SH-SY5Y (cell line): ENCODE data around the gene WBP1L.

Source experiments
- GATA2 ChIP-seq: IDR thresholded peaks from 2 replicates; pipeline ENCODE4 v1.6.1; 2011; ENCODE audit warnings: mild to moderate bottlenecking, low read depth, low read length
- GATA3 ChIP-seq: IDR thresholded peaks from 2 replicates; pipeline ENCODE4 v1.6.1; 2011; ENCODE audit warnings: low read depth, mild to moderate bottlenecking, low read length, moderate library complexity

DNA sequence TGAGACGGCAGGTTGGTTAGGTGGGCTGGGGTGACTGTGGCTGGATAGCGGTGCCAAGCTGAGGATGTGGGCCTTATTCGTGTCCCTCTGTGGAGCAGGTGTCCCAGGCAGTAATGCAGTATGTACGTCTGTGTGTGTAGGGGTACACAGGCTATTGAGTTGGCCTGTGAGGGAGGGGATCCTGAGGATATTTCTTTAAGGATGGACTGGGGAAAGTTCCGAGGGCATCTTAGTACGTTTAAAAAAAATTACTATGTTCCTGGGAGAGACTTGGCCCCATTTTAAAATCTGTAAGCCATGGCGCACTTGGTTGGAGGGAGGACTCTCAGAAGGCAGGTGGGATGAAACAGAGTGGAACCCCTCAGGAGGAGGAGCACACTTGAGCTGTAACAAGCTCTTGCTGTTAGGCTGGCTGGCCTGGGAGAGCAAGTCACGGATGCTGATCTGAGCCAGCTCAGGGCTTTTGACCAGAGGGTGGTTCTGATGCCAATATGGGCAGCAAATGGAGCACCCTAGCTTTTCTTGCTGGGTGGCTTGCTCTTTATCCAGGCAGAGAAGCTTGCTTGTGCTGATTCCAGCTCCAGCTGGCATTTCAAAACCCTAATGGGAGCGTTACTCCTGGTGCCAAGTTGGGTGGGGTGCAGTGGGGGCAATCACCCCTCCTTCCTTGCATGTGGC is 765 bp downstream of the WBP1L start:
- TF ChIP-seq GATA2 (no peak), GATA3 (no peak)
